Measurements from ENCODE around the gene HOMER3. TPM values are rescaled to one million over a fixed set of nuclear protein-coding genes. Genes with fewer than 3 reads are reported as not detected.

Gene HOMER3
- 10 to 100 TPM; 22.0 to 24.6 TPM for total RNA-seq
- 10 to 100 TPM; 23.8 to 40.2 TPM for polyA plus RNA-seq
- long read RNA-seq, donor 1, transcript HOMER3-204 (9 exons, 1,979 nt), result minor isoform, 5 of 18 reads
- long read RNA-seq, donor 1, transcript HOMER3-202 (10 exons, 1,557 nt), result major isoform, 12 of 18 reads
- long read RNA-seq, donor 1, partial matches to known transcripts, result 0 of 18 reads
- long read RNA-seq, donor 1, other reads (novel, unspliced or antisense), result 0 of 18 reads
- long read RNA-seq, donor 2, transcript HOMER3-202 (10 exons, 1,557 nt), result major isoform, 7 of 10 reads
- long read RNA-seq, donor 2, partial matches to known transcripts, result 0 of 10 reads
- long read RNA-seq, donor 2, other reads (novel, unspliced or antisense), result 0 of 10 reads
- long read RNA-seq, donor 3, transcript HOMER3-202 (10 exons, 1,557 nt), result major isoform, 6 of 8 reads
- long read RNA-seq, donor 3, partial matches to known transcripts, result 0 of 8 reads
- long read RNA-seq, donor 3, other reads (novel, unspliced or antisense), result 0 of 8 reads
- long read RNA-seq, donor 4, transcript HOMER3-202 (10 exons, 1,557 nt), result major isoform, 5 of 18 reads
- long read RNA-seq, donor 4, partial matches to known transcripts, result 8 of 18 reads
- long read RNA-seq, donor 4, other reads (novel, unspliced or antisense), result 0 of 18 reads
- long read RNA-seq, donor 5, transcript HOMER3-202 (10 exons, 1,557 nt), result major isoform, 20 of 58 reads
- long read RNA-seq, donor 5, partial matches to known transcripts, result 29 of 58 reads
- long read RNA-seq, donor 5, other reads (novel, unspliced or antisense), result 5 of 58 reads

- DNase-seq (peak; percentile 77 to 86 (median 80)), ATAC-seq (ENCODE audit: insufficient read depth, low FRiP score) (peak; percentile 83)
- Histone ChIP-seq H3K9me3 (ENCODE audit: control insufficient read depth in 4 of 4, insufficient read depth in 3 of 4, low read length in 3 of 4) (no peaks in the 10 kb centered on the region), H3K9ac (ENCODE audit: insufficient read depth in 1 of 2, low read length in 2 of 2) (peak within 1 kb of the TSS; percentile 25 to 34), H3K4me1 (ENCODE audit: control insufficient read depth in 5 of 5, insufficient read depth in 5 of 5, low read length in 5 of 5) (peaks cover 0 to 12% (median 4%) of the 10 kb centered on the region in 5 donors), H3K27ac (ENCODE audit: low read depth in 1 of 2, low read length in 1 of 2) (peak within 1 kb of the TSS; percentile 4 to 52), H3K4me3 (peak within 1 kb of the TSS; percentile 63), H3K36me3 (ENCODE audit: control insufficient read depth in 4 of 4, insufficient read depth in 4 of 4, low read length in 4 of 4) (peaks cover 0 to 3% (median 1%) of the 10 kb centered on the region in 4 donors), H3K27me3 (ENCODE audit: control insufficient read depth in 3 of 3, insufficient read depth in 3 of 3, low read length in 2 of 3) (no peaks in the 10 kb centered on the region)
- no peak for TF ChIP-seq CTCF (IDR thresholded peaks at IDR 0.05; ENCODE audit: control extremely low read depth, extremely low read depth)
- 1% methylated on average over 57 to 81 of the region's 81 CpGs for WGBS, 2 donors
These were observed at the start of gene HOMER3 for GRCh38 chr19:18940769-18941627. Gene HOMER3, minus strand, starts transcription at chr19:18941217. Its CDS starts 2,235 bp downstream, at chr19:18938982.

- H3K36me3 ChIP-seq (ENCODE audit: control insufficient read depth in 4 of 4, insufficient read depth in 4 of 4, low read length in 4 of 4), result peaks cover 7 to 34% (median 9%) of the 10 kb centered on the region in 4 donors
- WGBS, 2 donors, result 86 to 87% methylated on average over 5 of the region's 5 CpGs
- ATAC-seq (ENCODE audit: insufficient read depth, low FRiP score), result no peak
These were observed 49.2 kb upstream of the HOMER3 start for GRCh38 chr19:18990128-18990708.

More at GRCh38 chr19:18990128-18990708, 49.2 kb upstream of the HOMER3 start:
- H3K27me3 ChIP-seq (ENCODE audit: control insufficient read depth in 3 of 3, insufficient read depth in 3 of 3, low read length in 2 of 3), result no peaks in the 10 kb centered on the region
- H3K27ac ChIP-seq (ENCODE audit: low read depth in 1 of 2, low read length in 1 of 2), result no peak overlapping the region
- H3K9ac ChIP-seq (ENCODE audit: insufficient read depth in 1 of 2, low read length in 2 of 2), result no peak overlapping the region
- peaks cover 0 to 49% (median 20%) of the 10 kb centered on the region in 5 donors for H3K4me1 ChIP-seq (ENCODE audit: control insufficient read depth in 5 of 5, insufficient read depth in 5 of 5, low read length in 5 of 5)
- H3K4me3 ChIP-seq, result no peak overlapping the region
- no peaks in the 10 kb centered on the region for H3K9me3 ChIP-seq (ENCODE audit: control insufficient read depth in 4 of 4, insufficient read depth in 3 of 4, low read length in 3 of 4)
- DNase-seq, result no peak
- TF ChIP-seq CTCF (IDR thresholded peaks at IDR 0.05; ENCODE audit: control extremely low read depth, extremely low read depth), result no peak

Measured in lung (tissue), 16 donors.